Spleen (tissue), 7 donors: ENCODE measurements around the gene ABCA2.

Source experiments
- CTCF ChIP-seq, 11 experiments: fragments of 200-600 bp in 7 of 11; fragments of 450-650 bp in 4 of 11; sonication (generic) in 4 of 11; IDR thresholded peaks in 8 of 11; conservative IDR thresholded peaks in 3 of 11; 1 replicate in 7 of 11; 2 replicates in 4 of 11; pipeline versions ENCODE4 v1.4.0 to v1.8.0; 2016 to 2021; ENCODE audit warnings: antibody characterized with exemption in 11 of 11, inconsistent platforms in 4 of 11, mild to moderate bottlenecking in 1 of 11
- POLR2A ChIP-seq, 3 donors: fragments of 450-650 bp; IDR thresholded peaks; one replicate each; pipeline ENCODE4 v1.5.1; 2017; ENCODE audit warnings: antibody characterized with exemption in 3 of 3, mild to moderate bottlenecking in 1 of 3
- donor health status: DM: no; HTN: no; CAD: no; lungs with moderate emphysema.
- donor health status: DM: no; HTN: no; CAD: no.
- donor health status: DM: no; HTN: no; CAD: no.

DNA sequence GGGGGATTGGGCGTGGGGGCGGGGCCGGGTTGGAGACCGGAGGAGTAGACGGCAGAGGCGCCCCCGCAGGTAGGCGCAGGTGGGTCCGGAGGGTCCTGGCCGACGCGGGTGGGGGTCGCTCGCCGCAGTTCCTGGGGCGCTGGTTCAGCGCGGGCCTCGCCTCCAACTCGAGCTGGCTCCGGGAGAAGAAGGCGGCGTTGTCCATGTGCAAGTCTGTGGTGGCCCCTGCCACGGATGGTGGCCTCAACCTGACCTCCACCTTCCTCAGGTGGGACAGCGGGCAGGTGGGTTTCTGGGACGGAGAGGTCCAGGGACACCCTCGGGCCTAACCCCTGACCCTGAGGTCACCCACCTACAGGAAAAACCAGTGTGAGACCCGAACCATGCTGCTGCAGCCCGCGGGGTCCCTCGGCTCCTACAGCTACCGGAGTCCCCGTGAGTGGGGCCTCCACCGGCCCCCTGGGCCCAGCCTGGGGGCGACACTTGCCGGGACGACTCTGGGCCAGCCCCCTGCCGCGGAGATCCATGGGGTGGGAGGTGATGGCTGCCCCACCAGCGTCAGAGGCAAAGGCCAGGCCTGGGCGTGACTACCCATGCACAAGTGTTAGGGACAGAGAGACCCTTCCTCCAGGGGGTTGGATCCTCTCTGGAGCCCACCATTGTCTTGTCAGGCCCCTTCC, 49.0 kb downstream of the ABCA2 start:
- TF ChIP-seq CTCF (IDR thresholded peaks at IDR 0.05 in 8 of 11, conservative IDR thresholded peaks at IDR 0.05 in 3 of 11): no peak
- no peak for TF ChIP-seq POLR2A (IDR thresholded peaks at IDR 0.05)
